Ammon's horn (tissue), 1 donor: ENCODE results near the gene RD3L.
"Not testable (repeated sequence)": the region's sequence is repeated elsewhere in the genome, so short reads cannot be mapped to it uniquely, and the experiment has no call there.

ENCODE experiments used
- DNase-seq: peaks from one replicate; pipeline ENCODE4 v3.0.0-alpha.2; 2016; ENCODE audit warnings: low spot score

RD3L gene

GRCh38 chr14:103928011-103928890 is 14.1 kb downstream of the RD3L start, which contains the start of gene TDRD9:
TSS of gene TDRD9 (plus strand) at chr14:103928456. CDS start at chr14:103928510, 54 bp downstream.
- no peak for DNase-seq

GRCh38 chr14:103927566-103927965 is 14.8 kb downstream of the RD3L start:
- DNase-seq = no peak

- no peak for DNase-seq
Measured at GRCh38 chr14:103925316-103925715, 17.0 kb downstream of the RD3L start.

- DNase-seq = no peak
Measured at GRCh38 chr14:103923863-103924262, 18.5 kb downstream of the RD3L start.

- not testable (repeated sequence) for DNase-seq
Measured at GRCh38 chr14:103921855-103922200, 20.5 kb downstream of the RD3L start.

GRCh38 chr14:103920981-103921854 is 21.1 kb downstream of the RD3L start:
- DNase-seq = peak; percentile 91

- peak; percentile 32 for DNase-seq
Measured at GRCh38 chr14:103916636-103917262, 25.6 kb downstream of the RD3L start.

- no peak for DNase-seq
Measured at GRCh38 chr14:103915616-103916015, 26.7 kb downstream of the RD3L start.

- DNase-seq = no peak
Measured at GRCh38 chr14:103910984-103911383, 31.3 kb downstream of the RD3L start.

GRCh38 chr14:103910262-103910935 is 31.9 kb downstream of the RD3L start:
- peak; percentile 80 for DNase-seq

GRCh38 chr14:103909531-103910261 is 32.6 kb downstream of the RD3L start:
- no peak for DNase-seq

- DNase-seq = no peak
Measured at GRCh38 chr14:103908580-103908979, 33.7 kb downstream of the RD3L start.

GRCh38 chr14:103905842-103906456 is 36.4 kb downstream of the RD3L start:
- DNase-seq = no peak

- DNase-seq = no peak
Measured at GRCh38 chr14:103904493-103905107, 37.7 kb downstream of the RD3L start.

GRCh38 chr14:103899833-103900232 is 42.5 kb downstream of the RD3L start:
- no peak for DNase-seq

- no peak for DNase-seq
Measured at GRCh38 chr14:103899316-103899715, 43.0 kb downstream of the RD3L start.

- no peak for DNase-seq
Measured at GRCh38 chr14:103898711-103899110, 43.6 kb downstream of the RD3L start.

GRCh38 chr14:103898204-103898603 is 44.1 kb downstream of the RD3L start:
- no peak for DNase-seq

- DNase-seq = no peak
Measured at GRCh38 chr14:103897075-103897947, 45.0 kb downstream of the RD3L start.
